CD4-positive, alpha-beta T cell treated with Interleukin-2 at 100 ng/mL for 4 hours (primary cell): ENCODE data around the gene NDUFB11.

ENCODE experiments used
- DNase-seq: peaks from one replicate; pipeline ENCODE4 v3.0.0-alpha.2; 2020; ENCODE audit warnings: low spot score

NDUFB11 gene

GRCh38 chrX:47144626-47145394 is at the start of gene NDUFB11, which contains the start of gene RBM10:
NDUFB11 (minus strand) TSS chrX:47144702; CDS start chrX:47144679, 23 bp downstream.
RBM10 (plus strand) TSS chrX:47145221; CDS start chrX:47147482, 2,261 bp downstream.
- DNase-seq = peak; percentile 93

GRCh38 chrX:47193475-47194193 is 49.1 kb upstream of the NDUFB11 start, which contains the start of gene UBA1:
UBA1 (plus strand) TSS chrX:47193829; CDS start chrX:47198803, 4,974 bp downstream.
- DNase-seq = peak; percentile 94

GRCh38 chrX:47191806-47192401 is 47.4 kb upstream of the NDUFB11 start:
- no peak for DNase-seq

GRCh38 chrX:47191331-47191730 is 46.8 kb upstream of the NDUFB11 start:
- DNase-seq = peak; percentile 70

- DNase-seq = peak; percentile 86
Observed at GRCh38 chrX:47190445-47191269, 46.2 kb upstream of the NDUFB11 start.

- no peak for DNase-seq
Observed at GRCh38 chrX:47189906-47190305, 45.4 kb upstream of the NDUFB11 start.

GRCh38 chrX:47187106-47187677 is 42.7 kb upstream of the NDUFB11 start:
- no peak for DNase-seq

- no peak for DNase-seq
Observed at GRCh38 chrX:47186096-47186740, 41.7 kb upstream of the NDUFB11 start.

- DNase-seq = no peak
Observed at GRCh38 chrX:47185241-47185640, 40.7 kb upstream of the NDUFB11 start.

- DNase-seq = no peak
Observed at GRCh38 chrX:47184486-47184885, 40.0 kb upstream of the NDUFB11 start.

- no peak for DNase-seq
Observed at GRCh38 chrX:47182106-47182700, 37.7 kb upstream of the NDUFB11 start.

- DNase-seq = no peak
Observed at GRCh38 chrX:47181301-47181700, 36.8 kb upstream of the NDUFB11 start.

- no peak for DNase-seq
Observed at GRCh38 chrX:47180346-47180745, 35.8 kb upstream of the NDUFB11 start.

- DNase-seq = no peak
Observed at GRCh38 chrX:47179928-47180255, 35.4 kb upstream of the NDUFB11 start.

GRCh38 chrX:47179221-47179927 is 34.9 kb upstream of the NDUFB11 start:
- DNase-seq = no peak

- DNase-seq = no peak
Observed at GRCh38 chrX:47178337-47178736, 33.8 kb upstream of the NDUFB11 start.

- no peak for DNase-seq
Observed at GRCh38 chrX:47177079-47177478, 32.6 kb upstream of the NDUFB11 start.

- DNase-seq = no peak
Observed at GRCh38 chrX:47176101-47176740, 31.7 kb upstream of the NDUFB11 start.

- no peak for DNase-seq
Observed at GRCh38 chrX:47175588-47175980, 31.1 kb upstream of the NDUFB11 start.
